Measurements from ENCODE around the gene TTC9B. TPM values are rescaled to one million over a fixed set of nuclear protein-coding genes. Genes with fewer than 3 reads are reported as not detected.

TTC9B gene
- total RNA-seq, 1 experiment from 2014 or later = not detected

GRCh38 chr19:40266119-40266518, 47.9 kb upstream of the TTC9B start (continued):
- no peak for TF ChIP-seq ARID4B (CRISPR knock-in tag; IDR thresholded peaks at IDR 0.05; ENCODE audit: borderline replicate concordance)

- POLR2A ChIA-PET = no interaction called here
- Mint-ChIP-seq H3K9me3 (no peaks in the 10 kb centered on the region), H3K4me3 (no peak overlapping the region), H3K27me3 (ENCODE audit: low read depth) (no peaks in the 10 kb centered on the region), H3K27ac (peak overlapping the region; percentile 59; the same call in 1 of the 2 replicates), H3K36me3 (peaks cover 13% of the 10 kb centered on the region; the same call in 1 of the 2 replicates), H3K4me1 (peaks cover 20% of the 10 kb centered on the region)
- no peak for DNase-seq (ENCODE audit: low spot score)
- CTCF ChIA-PET = interaction anchor here (2.8 kb wide), 1 partner anchor 48 kb away, joined by 23 read pairs; the partner anchor contains the start of gene TTC9B
- TF ChIP-seq ZNF532 (CRISPR knock-in tag; IDR thresholded peaks at IDR 0.05; ENCODE audit: borderline replicate concordance) (no peak), CDX4 (CRISPR knock-in tag; IDR thresholded peaks at IDR 0.05; ENCODE audit: borderline replicate concordance) (no peak), NR1H2 (CRISPR knock-in tag; IDR thresholded peaks at IDR 0.05) (no peak), NR2C2 (CRISPR knock-in tag; IDR thresholded peaks at IDR 0.05) (no peak), ZNF671 (CRISPR knock-in tag; IDR thresholded peaks at IDR 0.05) (no peak), CBFB (CRISPR knock-in tag; IDR thresholded peaks at IDR 0.05; ENCODE audit: low read depth) (no peak), TP53 (CRISPR knock-in tag; IDR thresholded peaks at IDR 0.05) (no peak), ZNF416 (CRISPR knock-in tag; IDR thresholded peaks at IDR 0.05) (no peak), FOXK1 (CRISPR knock-in tag; IDR thresholded peaks at IDR 0.05) (no peak), ESRRA (CRISPR knock-in tag; IDR thresholded peaks at IDR 0.05; ENCODE audit: borderline replicate concordance) (no peak), JAZF1 (CRISPR knock-in tag; IDR thresholded peaks at IDR 0.05) (no peak), HMGXB4 (CRISPR knock-in tag; IDR thresholded peaks at IDR 0.05) (no peak), ZNF232 (CRISPR knock-in tag; IDR thresholded peaks at IDR 0.05) (no peak), IRF1 (CRISPR knock-in tag; IDR thresholded peaks at IDR 0.05) (no peak), NFATC4 (CRISPR knock-in tag; IDR thresholded peaks at IDR 0.05) (no peak), ETV6 (CRISPR knock-in tag; IDR thresholded peaks at IDR 0.05) (no peak), GTF2I (CRISPR knock-in tag; conservative IDR thresholded peaks at IDR 0.05) (no peak), JUN (CRISPR knock-in tag; IDR thresholded peaks at IDR 0.05) (no peak)
- TF ChIP-seq, protein P1, sequence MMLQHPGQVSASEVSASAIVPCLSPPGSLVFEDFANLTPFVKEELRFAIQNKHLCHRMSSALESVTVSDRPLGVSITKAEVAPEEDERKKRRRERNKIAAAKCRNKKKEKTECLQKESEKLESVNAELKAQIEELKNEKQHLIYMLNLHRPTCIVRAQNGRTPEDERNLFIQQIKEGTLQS (CRISPR knock-in tag; conservative IDR thresholded peaks at IDR 0.05) = no peak
- ATAC-seq = no peak
These were observed 47.5 kb upstream of the TTC9B start for GRCh38 chr19:40265763-40266099.
